Measurements from ENCODE around the gene JARID2. TPM values are rescaled to one million over a fixed set of nuclear protein-coding genes. Genes with fewer than 3 reads are reported as not detected.
A peak's percentile ranks its signal among the peaks of the same experiment; 100 is the strongest.

JARID2 gene
- total RNA-seq, 1 experiment from 2014 or later, result 180 TPM

- TF ChIP-seq ARID4B (CRISPR knock-in tag; IDR thresholded peaks at IDR 0.05; ENCODE audit: borderline replicate concordance) (no peak), CDX4 (CRISPR knock-in tag; IDR thresholded peaks at IDR 0.05; ENCODE audit: borderline replicate concordance) (no peak), FOXK1 (CRISPR knock-in tag; IDR thresholded peaks at IDR 0.05) (no peak)
Measured at GRCh38 chr6:15206887-15207286, 39.0 kb upstream of the JARID2 start (continued).

GRCh38 chr6:15207923-15208322, 37.9 kb upstream of the JARID2 start:
- no peak overlapping the region for H3K4me3 Mint-ChIP-seq
- peak overlapping the region; percentile 98 for H3K27ac Mint-ChIP-seq
- peaks cover 64% of the 10 kb centered on the region for H3K4me1 Mint-ChIP-seq
- ChIA-PET POLR2A (interaction anchor here (0.6 to 1.0 kb wide), 6 partner anchors 10 to 887 kb away, joined by 3 to 7 read pairs (median 6); no protein-coding TSS in a partner anchor), CTCF (interaction anchor here (0.6 to 1.4 kb wide), 2 partner anchors 169 to 716 kb away, joined by 3 to 5 read pairs; no protein-coding TSS in a partner anchor)
- DNase-seq (ENCODE audit: low spot score) (no peak), ATAC-seq (peak; percentile 84)
- H3K36me3 Mint-ChIP-seq, result no peaks in the 10 kb centered on the region
- TF ChIP-seq TEAD1 (CRISPR knock-in tag; IDR thresholded peaks at IDR 0.05) (0 out of 2 replicates have a peak, but pooled peaks have one; percentile 12), ZNF121 (CRISPR knock-in tag; IDR thresholded peaks at IDR 0.05) (peak; percentile 85), CBFB (CRISPR knock-in tag; IDR thresholded peaks at IDR 0.05; ENCODE audit: low read depth) (no peak)
- H3K27me3 Mint-ChIP-seq (ENCODE audit: low read depth), result no peaks in the 10 kb centered on the region; the same call in 1 of the 2 replicates
- peaks cover 3% of the 10 kb centered on the region; the same call in 1 of the 2 replicates for H3K9me3 Mint-ChIP-seq

- Mint-ChIP-seq H3K4me1 (peaks cover 33% of the 10 kb centered on the region), H3K9me3 (peaks cover 10% of the 10 kb centered on the region), H3K36me3 (no peaks in the 10 kb centered on the region), H3K27ac (0 out of 2 replicates have a peak overlapping the region, but pooled peaks have one; percentile 7), H3K27me3 (ENCODE audit: low read depth) (no peaks in the 10 kb centered on the region), H3K4me3 (no peak overlapping the region)
- CTCF ChIA-PET, result no interaction called here
- ATAC-seq, result no peak
- DNase-seq (ENCODE audit: low spot score), result no peak
- POLR2A ChIA-PET, result no interaction called here
- TF ChIP-seq, protein P1, sequence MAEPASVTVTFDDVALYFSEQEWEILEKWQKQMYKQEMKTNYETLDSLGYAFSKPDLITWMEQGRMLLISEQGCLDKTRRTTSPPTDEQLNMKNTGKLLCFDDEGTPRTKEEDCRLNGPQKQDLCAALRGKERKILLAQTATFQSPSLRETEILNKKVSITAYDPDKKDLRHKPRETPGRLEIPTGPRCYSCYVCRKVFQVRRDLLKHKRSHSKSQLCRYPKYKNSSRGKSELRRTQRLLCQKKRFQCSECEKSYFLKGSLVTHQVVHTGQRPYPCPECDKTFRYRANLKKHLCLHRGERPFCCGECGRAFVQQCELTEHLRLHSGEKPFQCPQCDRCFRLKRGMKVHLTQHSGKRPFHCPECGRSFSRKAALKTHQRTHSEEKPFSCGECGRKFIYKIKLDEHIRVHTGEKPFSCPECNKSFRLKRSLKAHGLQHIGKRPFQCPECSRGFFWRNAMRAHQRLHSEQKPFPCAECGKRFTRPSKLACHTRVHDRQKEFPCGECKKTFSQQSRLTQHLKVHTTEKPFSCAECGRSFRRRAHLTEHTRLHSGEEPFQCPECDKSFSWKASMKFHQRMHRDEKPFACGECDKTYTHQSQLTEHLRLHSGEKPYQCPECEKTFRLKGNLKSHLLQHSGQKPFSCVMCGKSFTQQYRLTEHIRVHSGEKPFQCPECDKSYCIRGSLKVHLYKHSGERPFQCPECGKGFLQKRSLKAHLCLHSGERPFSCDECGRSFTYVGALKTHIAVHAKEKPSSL (CRISPR knock-in tag; conservative IDR thresholded peaks at IDR 0.05), result no peak
- no peak for TF ChIP-seq GABPB1 (CRISPR knock-in tag; IDR thresholded peaks at IDR 0.05)
- TF ChIP-seq, protein P2, sequence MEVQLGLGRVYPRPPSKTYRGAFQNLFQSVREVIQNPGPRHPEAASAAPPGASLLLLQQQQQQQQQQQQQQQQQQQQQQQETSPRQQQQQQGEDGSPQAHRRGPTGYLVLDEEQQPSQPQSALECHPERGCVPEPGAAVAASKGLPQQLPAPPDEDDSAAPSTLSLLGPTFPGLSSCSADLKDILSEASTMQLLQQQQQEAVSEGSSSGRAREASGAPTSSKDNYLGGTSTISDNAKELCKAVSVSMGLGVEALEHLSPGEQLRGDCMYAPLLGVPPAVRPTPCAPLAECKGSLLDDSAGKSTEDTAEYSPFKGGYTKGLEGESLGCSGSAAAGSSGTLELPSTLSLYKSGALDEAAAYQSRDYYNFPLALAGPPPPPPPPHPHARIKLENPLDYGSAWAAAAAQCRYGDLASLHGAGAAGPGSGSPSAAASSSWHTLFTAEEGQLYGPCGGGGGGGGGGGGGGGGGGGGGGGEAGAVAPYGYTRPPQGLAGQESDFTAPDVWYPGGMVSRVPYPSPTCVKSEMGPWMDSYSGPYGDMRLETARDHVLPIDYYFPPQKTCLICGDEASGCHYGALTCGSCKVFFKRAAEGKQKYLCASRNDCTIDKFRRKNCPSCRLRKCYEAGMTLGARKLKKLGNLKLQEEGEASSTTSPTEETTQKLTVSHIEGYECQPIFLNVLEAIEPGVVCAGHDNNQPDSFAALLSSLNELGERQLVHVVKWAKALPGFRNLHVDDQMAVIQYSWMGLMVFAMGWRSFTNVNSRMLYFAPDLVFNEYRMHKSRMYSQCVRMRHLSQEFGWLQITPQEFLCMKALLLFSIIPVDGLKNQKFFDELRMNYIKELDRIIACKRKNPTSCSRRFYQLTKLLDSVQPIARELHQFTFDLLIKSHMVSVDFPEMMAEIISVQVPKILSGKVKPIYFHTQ (CRISPR knock-in tag; IDR thresholded peaks at IDR 0.05), result no peak
- TF ChIP-seq E2F1 (CRISPR knock-in tag; IDR thresholded peaks at IDR 0.05), result no peak
- TF ChIP-seq PRRX2 (CRISPR knock-in tag; IDR thresholded peaks at IDR 0.05), result no peak
- no peak for TF ChIP-seq ZNF416 (CRISPR knock-in tag; IDR thresholded peaks at IDR 0.05)
- TF ChIP-seq FOXP4 (CRISPR knock-in tag; IDR thresholded peaks at IDR 0.05), result no peak
- TF ChIP-seq ATF2 (CRISPR knock-in tag; IDR thresholded peaks at IDR 0.05; ENCODE audit: borderline replicate concordance, low read depth), result no peak
- no peak for TF ChIP-seq ZMAT4 (CRISPR knock-in tag; IDR thresholded peaks at IDR 0.05)
- TF ChIP-seq ELF4 (CRISPR knock-in tag; IDR thresholded peaks at IDR 0.05; ENCODE audit: low read depth), result no peak
Measured at GRCh38 chr6:15213838-15214400, 31.9 kb upstream of the JARID2 start.

Data from WTC11 (cell line).